GM18907 (cell line): ENCODE results near the gene EIF4G1.
"Not testable (repeated sequence)": the region's sequence is repeated elsewhere in the genome, so short reads cannot be mapped to it uniquely, and the experiment has no call there.

ENCODE experiments used
- ATAC-seq: cut with Tn5 transposase; IDR thresholded peaks from one replicate; pipeline ENCODE4 v1.9.1; 2021; ENCODE audit warnings: mild to moderate bottlenecking, moderate library complexity; ENCODE audit not compliant: unreplicated experiment

The EIF4G1 gene, protein sequence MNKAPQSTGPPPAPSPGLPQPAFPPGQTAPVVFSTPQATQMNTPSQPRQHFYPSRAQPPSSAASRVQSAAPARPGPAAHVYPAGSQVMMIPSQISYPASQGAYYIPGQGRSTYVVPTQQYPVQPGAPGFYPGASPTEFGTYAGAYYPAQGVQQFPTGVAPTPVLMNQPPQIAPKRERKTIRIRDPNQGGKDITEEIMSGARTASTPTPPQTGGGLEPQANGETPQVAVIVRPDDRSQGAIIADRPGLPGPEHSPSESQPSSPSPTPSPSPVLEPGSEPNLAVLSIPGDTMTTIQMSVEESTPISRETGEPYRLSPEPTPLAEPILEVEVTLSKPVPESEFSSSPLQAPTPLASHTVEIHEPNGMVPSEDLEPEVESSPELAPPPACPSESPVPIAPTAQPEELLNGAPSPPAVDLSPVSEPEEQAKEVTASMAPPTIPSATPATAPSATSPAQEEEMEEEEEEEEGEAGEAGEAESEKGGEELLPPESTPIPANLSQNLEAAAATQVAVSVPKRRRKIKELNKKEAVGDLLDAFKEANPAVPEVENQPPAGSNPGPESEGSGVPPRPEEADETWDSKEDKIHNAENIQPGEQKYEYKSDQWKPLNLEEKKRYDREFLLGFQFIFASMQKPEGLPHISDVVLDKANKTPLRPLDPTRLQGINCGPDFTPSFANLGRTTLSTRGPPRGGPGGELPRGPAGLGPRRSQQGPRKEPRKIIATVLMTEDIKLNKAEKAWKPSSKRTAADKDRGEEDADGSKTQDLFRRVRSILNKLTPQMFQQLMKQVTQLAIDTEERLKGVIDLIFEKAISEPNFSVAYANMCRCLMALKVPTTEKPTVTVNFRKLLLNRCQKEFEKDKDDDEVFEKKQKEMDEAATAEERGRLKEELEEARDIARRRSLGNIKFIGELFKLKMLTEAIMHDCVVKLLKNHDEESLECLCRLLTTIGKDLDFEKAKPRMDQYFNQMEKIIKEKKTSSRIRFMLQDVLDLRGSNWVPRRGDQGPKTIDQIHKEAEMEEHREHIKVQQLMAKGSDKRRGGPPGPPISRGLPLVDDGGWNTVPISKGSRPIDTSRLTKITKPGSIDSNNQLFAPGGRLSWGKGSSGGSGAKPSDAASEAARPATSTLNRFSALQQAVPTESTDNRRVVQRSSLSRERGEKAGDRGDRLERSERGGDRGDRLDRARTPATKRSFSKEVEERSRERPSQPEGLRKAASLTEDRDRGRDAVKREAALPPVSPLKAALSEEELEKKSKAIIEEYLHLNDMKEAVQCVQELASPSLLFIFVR (N-terminal part only)

GRCh38 chr3:184314363-184314699 lies at the start of gene EIF4G1:
Gene EIF4G1, plus strand, starts transcription at chr3:184314606. Its CDS starts 1,191 bp downstream, at chr3:184315797.
- ATAC-seq = peak; percentile 80

GRCh38 chr3:184267249-184267648 lies 47.2 kb upstream of the EIF4G1 start:
- ATAC-seq = not testable (repeated sequence)

DNA sequence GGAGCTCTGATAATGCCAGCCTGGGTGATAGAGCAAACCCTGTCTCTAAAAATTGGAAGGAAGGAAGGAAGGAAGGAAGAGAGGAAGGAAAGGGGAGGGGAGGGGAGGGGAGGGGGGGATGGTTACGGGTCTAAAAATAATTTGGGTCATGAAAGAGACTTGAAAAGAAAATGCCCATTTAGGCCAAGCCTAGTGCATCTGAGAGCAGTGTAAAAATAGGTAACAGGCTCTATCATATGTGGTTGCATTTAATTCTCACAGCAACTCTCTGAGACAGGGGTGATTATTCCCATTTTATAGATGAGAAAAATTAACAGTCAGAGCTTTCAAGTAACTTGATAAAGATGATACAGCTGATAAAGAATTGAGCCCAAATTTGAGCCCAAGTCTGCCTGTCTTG lies 42.1 kb upstream of the EIF4G1 start:
- no peak for ATAC-seq

DNA sequence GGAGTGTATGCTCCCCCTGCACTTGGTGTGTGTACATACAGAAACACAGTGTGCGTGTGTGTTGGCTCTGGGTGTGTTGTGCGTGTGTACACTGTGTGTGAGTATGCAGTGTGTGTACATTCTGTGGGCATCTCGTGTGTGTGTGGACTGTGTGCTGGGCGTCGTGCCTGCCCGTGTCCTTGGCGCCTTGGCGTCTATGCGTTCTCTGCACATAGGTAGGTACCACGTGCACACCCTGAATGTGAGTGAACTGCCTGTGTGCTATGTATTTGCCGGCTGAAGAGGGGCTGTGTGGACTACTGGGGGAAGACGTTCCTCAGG lies 39.1 kb upstream of the EIF4G1 start:
- ATAC-seq = no peak

DNA sequence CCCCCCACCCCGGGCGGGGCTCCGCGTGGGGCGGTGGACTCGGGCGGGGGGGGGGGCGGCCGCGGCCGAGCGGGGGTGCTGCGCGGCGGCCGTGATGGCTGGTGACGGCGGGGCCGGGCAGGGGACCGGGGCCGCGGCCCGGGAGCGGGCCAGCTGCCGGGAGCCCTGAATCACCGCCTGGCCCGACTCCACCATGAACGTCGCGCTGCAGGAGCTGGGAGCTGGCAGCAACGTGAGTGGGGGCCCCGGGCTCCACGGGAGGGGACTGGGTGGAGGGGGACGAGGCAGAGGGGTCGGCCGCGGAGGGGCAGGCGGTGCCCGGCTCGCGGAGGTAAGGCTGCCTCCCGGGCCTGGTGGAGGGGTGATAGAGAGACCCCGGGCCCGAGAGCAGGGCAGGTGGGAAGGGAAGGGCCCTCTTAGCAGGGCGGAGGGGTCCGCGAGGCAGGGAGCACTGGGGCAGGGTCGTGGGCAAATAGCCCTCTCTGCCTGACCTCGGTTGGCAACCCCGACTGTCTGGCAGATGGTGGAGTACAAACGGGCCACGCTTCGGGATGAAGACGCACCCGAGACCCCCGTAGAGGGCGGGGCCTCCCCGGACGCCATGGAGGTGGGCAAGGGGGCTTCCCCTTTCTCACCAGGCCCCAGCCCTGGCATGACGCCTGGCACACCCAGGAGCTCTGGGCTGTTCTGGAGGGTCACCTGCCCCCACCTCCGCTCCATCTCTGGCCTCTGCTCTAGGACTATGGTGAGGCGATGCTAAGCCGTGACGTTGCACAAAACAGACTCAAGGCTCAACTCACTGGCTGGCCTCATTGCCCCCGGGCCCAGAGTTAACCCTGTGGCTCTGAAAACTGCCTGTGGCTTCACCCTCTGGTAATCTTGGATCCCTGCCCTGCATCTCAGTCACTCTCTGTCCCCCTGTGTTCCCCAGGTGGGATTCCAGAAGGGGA lies 38.2 kb upstream of the EIF4G1 start, which contains the start of gene ECE2:
Gene ECE2 (plus strand): TSS at position 62 of the 950 bp plus-strand sequence. CDS start 132 bp downstream, at position 194.
- ATAC-seq = no peak

DNA sequence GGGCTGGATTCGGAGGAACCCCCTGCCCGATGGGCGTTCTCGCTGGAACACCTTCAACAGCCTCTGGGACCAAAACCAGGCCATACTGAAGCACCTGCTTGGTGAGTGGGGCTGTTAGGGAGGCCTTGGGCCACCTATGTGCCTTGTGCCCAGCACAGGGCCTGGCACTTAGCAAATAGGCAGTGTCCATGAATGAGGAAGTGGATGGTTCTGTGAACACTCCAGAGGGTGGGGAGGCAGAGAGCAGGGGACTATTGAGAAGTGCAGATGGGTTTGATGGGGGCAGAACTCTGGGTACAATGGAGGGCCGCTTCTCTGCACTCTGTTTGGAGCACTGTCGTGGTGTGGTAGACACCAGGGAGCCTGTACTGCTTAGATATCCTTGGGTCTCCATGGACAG lies 37.0 kb upstream of the EIF4G1 start:
- ATAC-seq = no peak

- no peak for ATAC-seq
These were observed 31.5 kb upstream of the EIF4G1 start for GRCh38 chr3:184282941-184283340.

DNA sequence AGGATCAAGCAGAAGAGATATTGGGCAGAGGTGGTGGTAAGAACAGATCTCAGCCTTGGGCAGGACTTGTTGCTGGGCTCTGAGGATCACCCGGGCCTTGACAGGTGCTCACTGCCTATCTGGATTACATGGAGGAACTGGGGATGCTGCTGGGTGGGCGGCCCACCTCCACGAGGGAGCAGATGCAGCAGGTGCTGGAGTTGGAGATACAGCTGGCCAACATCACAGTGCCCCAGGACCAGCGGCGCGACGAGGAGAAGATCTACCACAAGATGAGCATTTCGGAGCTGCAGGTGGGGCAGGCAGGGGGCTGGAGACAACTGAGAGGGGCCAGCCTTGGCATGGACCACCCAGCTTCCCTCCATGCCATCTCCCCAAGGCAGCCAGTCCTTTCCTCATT lies 30.7 kb upstream of the EIF4G1 start:
- ATAC-seq = no peak

DNA sequence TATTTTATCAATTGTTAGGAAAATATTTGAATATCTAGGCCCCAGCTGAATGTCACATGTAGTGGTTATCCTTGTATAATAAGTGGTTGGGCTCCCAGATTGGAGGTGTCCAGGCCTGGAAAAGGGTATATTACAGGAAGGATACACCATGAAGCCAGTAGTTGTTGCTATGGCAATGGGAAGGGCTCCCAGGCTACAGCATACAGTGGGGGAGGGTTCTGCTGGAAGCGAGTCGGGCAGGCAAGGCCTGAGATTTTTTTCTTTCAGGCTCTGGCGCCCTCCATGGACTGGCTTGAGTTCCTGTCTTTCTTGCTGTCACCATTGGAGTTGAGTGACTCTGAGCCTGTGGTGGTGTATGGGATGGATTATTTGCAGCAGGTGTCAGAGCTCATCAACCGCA lies 29.7 kb upstream of the EIF4G1 start:
- no peak for ATAC-seq

GRCh38 chr3:184289426-184289938 lies 24.9 kb upstream of the EIF4G1 start:
- ATAC-seq = no peak

GRCh38 chr3:184290331-184290730 lies 24.1 kb upstream of the EIF4G1 start:
- ATAC-seq = no peak

DNA sequence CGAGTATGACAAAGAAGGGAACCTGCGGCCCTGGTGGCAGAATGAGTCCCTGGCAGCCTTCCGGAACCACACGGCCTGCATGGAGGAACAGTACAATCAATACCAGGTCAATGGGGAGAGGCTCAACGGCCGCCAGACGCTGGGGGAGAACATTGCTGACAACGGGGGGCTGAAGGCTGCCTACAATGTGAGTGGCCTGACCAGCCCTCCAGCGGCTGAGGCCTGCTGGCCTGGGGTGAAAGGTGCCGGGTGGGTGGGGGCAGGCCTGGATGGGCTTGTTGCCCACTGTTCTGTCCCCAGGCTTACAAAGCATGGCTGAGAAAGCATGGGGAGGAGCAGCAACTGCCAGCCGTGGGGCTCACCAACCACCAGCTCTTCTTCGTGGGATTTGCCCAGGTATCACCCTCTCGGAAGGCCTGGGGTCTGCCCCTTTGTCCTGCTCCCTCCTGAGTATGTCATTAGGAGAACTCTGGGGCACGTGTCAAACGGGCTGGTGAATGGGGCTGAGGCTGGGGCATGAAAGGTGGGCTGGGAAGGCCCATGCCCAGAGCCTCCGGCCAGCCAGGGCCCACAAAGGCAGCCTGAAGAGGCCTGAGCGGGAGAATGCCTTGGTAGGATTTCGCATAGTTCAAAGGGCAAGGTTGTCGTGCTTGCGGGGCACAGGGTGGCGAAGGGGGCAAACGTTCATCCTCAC lies 23.2 kb upstream of the EIF4G1 start:
- ATAC-seq = no peak

DNA sequence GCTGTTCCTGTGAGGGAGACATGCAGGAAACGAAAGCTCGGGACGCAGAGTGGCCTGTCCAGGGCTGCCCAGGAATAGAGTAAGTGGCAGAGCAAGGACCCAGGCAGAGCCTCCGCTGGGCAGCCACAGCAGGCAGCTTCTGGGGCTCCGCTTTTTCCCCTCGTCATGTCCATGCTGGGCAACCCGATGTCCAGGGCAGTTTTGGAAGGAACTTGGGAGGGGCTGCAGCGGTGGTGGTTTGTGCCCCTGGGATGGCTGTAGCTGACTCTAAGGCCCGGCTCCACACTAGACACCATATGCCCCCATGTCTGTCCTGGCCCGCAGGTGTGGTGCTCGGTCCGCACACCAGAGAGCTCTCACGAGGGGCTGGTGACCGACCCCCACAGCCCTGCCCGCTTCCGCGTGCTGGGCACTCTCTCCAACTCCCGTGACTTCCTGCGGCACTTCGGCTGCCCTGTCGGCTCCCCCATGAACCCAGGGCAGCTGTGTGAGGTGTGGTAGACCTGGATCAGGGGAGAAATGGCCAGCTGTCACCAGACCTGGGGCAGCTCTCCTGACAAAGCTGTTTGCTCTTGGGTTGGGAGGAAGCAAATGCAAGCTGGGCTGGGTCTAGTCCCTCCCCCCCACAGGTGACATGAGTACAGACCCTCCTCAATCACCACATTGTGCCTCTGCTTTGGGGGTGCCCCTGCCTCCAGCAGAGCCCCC lies 22.5 kb upstream of the EIF4G1 start:
- ATAC-seq = no peak

- no peak for ATAC-seq
These were observed 18.6 kb upstream of the EIF4G1 start for GRCh38 chr3:184295771-184296170.

DNA sequence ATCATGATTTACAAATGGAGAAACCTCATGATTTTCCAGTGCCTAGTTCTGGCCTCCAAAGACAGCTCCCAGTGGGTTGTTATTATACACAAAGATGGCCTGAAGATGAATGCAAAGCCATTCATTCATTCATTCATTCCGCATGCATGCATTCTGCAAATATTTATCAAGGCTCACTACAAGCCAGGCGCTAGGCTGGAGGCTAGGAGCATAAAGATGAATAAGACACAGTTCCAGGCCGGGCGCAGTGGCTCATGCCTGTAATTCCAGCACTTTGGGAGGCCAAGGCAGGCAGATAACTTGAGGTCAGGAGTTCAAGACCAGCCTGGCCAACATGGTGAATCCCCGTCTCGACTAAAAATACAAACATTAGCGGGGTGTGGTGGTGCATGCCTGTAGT lies 17.8 kb upstream of the EIF4G1 start:
- ATAC-seq = no peak

DNA sequence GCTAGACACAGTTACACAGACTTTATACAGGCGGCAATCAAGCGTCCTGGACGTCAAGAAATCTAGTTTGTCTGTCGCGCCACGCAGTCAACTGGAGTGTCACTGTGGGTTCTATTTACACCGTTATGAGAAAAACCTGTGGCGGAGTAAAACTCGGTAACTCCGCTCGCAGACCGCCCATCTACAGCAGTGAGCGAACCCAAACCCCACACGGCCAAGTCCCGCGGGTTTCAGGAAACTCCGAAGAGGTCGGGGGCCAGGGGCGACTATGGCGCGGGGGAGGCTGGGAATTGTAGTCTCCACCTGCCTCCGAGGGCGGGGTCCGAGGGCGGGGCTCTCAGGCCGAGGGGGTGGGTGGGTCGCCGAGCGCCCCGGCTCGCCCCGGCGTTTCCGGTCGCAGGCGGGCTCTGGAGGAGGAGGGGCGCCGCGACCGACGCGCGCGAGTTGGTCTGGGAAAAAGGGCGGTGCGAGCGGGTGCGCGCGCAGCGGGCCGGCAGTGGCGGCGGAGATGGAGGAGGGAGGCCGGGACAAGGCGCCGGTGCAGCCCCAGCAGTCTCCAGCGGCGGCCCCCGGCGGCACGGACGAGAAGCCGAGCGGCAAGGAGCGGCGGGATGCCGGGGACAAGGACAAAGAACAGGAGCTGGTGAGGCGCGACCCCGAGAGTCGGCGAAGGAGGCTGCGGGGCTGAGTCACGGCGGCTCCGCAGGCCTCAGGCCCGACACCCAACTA lies 15.5 kb upstream of the EIF4G1 start, which contains the start of gene PSMD2:
Gene PSMD2 (plus strand): TSS at position 483 of the 729 bp plus-strand sequence. CDS start 26 bp downstream, at position 509.
- ATAC-seq = peak; percentile 93

- ATAC-seq = no peak
These were observed 14.7 kb upstream of the EIF4G1 start for GRCh38 chr3:184299488-184300377.
